ENCODE measurements around the gene PITPNC1.

The PITPNC1 gene

DNA sequence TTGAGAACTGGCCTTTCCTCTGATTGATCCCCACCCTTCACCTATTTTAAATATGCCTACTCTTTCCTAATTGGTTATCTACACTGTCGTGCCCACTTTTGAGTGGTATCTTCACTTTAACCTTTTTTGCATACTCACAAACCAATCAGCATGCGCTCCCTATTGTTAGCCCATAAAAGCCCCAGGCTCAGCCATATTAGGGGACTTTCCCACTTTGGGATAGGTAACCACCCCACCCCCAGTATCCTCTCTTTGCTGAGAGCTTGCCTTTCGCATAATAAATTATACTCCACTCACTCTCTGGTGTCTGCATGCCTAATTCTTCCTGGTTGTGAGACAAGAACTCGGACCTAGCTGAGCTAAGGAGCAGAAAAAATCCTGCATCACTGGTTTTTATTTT lies 281.2 kb downstream of the PITPNC1 start:
- TF ChIP-seq, protein P1, sequence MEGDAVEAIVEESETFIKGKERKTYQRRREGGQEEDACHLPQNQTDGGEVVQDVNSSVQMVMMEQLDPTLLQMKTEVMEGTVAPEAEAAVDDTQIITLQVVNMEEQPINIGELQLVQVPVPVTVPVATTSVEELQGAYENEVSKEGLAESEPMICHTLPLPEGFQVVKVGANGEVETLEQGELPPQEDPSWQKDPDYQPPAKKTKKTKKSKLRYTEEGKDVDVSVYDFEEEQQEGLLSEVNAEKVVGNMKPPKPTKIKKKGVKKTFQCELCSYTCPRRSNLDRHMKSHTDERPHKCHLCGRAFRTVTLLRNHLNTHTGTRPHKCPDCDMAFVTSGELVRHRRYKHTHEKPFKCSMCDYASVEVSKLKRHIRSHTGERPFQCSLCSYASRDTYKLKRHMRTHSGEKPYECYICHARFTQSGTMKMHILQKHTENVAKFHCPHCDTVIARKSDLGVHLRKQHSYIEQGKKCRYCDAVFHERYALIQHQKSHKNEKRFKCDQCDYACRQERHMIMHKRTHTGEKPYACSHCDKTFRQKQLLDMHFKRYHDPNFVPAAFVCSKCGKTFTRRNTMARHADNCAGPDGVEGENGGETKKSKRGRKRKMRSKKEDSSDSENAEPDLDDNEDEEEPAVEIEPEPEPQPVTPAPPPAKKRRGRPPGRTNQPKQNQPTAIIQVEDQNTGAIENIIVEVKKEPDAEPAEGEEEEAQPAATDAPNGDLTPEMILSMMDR (IDR thresholded peaks at IDR 0.05; ENCODE audit: insufficient read depth, low read length, poor library complexity, severe bottlenecking), result no peak
- DNase-seq (ENCODE audit: extremely low read depth, insufficient read length), result no peak
- Histone ChIP-seq H3K27me3 (replicated peaks; ENCODE audit: control insufficient read depth, insufficient read depth, low read length) (no peaks in the 10 kb centered on the region), H3K4me3 (replicated peaks; ENCODE audit: low read depth, low read length) (no peak overlapping the region), H3K36me3 (ENCODE audit: control insufficient read depth, insufficient read depth, low read length) (no peaks in the 10 kb centered on the region; the same call in 1 of the 2 replicates)

DNA sequence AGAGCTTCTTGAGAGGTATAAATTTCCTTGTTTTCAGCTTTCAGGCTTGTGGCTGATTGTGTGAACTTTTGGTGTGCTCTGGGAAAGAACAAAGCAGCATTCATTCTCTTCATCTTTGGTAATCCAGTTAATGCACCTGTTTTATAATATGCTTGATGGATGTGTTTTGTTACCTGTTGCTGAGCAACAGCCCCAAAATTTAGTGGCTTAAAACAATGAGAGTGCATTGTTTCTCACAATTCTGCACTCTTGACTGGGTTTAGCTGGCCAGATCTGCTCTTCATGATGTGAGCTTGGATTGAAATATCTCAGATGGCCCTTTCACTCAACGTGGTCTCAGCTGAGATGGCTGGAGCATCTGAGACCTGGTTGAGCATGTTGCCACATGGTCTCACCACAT lies 281.9 kb downstream of the PITPNC1 start:
- TF ChIP-seq, protein P1 (IDR thresholded peaks at IDR 0.05; ENCODE audit: insufficient read depth, low read length, poor library complexity, severe bottlenecking), result no peak
- H3K4me3 ChIP-seq (replicated peaks; ENCODE audit: low read depth, low read length), result no peak overlapping the region
- no peak for DNase-seq (ENCODE audit: extremely low read depth, insufficient read length)
- H3K36me3 ChIP-seq (ENCODE audit: control insufficient read depth, insufficient read depth, low read length), result no peaks in the 10 kb centered on the region; the same call in 1 of the 2 replicates
- no peaks in the 10 kb centered on the region for H3K27me3 ChIP-seq (replicated peaks; ENCODE audit: control insufficient read depth, insufficient read depth, low read length)

DNA sequence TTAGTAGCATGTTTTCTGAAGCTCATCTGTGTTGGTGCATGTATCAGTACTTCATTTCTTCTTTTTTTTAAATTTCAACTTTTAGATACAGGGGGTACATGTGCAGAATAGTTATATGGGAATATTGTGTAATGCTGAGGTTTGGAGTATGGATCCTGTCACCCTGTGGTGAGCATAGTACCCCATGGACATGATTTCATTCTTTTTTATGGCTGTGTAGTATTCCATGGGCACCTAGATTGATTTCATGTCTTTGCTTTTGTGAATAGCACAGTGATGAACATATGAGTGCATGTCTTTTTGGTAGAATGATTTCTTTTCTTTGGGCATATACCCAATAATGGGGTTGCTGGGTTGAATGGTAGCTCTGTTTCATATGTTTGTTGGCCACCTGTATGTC lies 285.6 kb downstream of the PITPNC1 start:
- H3K27me3 ChIP-seq (replicated peaks; ENCODE audit: control insufficient read depth, insufficient read depth, low read length), result no peaks in the 10 kb centered on the region
- no peak overlapping the region for H3K4me3 ChIP-seq (replicated peaks; ENCODE audit: low read depth, low read length)
- H3K36me3 ChIP-seq (ENCODE audit: control insufficient read depth, insufficient read depth, low read length), result no peaks in the 10 kb centered on the region; the same call in 1 of the 2 replicates
- DNase-seq (ENCODE audit: extremely low read depth, insufficient read length), result no peak
- TF ChIP-seq, protein P1 (IDR thresholded peaks at IDR 0.05; ENCODE audit: insufficient read depth, low read length, poor library complexity, severe bottlenecking), result no peak

DNA sequence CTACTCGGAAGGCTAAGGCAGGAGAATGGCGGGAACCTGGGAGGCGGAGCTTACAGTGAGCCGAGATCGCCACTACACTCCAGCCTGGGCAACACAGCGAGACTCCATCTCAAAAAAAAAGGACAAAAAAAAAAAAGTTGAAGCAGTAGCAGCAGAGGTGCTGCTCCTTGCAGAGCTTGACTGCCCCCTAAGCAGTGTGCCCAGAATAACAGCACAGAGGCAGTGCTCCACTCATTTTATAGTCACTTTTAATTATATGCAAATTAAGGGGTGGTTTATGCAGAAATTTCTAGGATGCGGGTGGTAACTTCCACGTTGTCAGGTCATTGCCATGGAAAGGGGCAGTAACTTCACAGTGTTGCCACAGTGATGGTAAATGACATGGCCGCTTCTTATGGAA lies 286.4 kb downstream of the PITPNC1 start:
- DNase-seq (ENCODE audit: extremely low read depth, insufficient read length), result no peak
- no peaks in the 10 kb centered on the region for H3K36me3 ChIP-seq (ENCODE audit: control insufficient read depth, insufficient read depth, low read length)
- no peak overlapping the region for H3K4me3 ChIP-seq (replicated peaks; ENCODE audit: low read depth, low read length)
- TF ChIP-seq, protein P1 (IDR thresholded peaks at IDR 0.05; ENCODE audit: insufficient read depth, low read length, poor library complexity, severe bottlenecking), result no peak
- no peaks in the 10 kb centered on the region for H3K27me3 ChIP-seq (replicated peaks; ENCODE audit: control insufficient read depth, insufficient read depth, low read length)

DNA sequence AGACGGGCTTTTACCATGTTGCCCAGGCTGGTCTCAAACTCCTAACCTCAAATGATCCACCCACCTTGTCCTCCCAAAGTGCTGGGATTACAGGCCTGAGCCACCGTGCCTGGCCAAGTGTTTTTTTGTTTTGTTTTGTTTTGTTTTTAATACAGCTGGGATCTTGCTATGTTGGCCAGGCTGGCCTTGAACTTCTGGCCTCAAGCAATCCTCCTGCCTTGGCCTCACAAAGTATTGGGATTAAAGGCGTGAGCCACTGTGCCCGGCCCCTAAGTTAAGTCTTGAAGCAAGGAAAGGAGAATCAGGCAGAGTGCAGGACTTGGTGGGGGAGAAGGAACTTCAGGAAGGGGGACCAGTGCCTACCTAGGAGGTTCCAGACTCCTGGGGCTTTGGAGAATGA lies 288.9 kb downstream of the PITPNC1 start:
- DNase-seq (ENCODE audit: extremely low read depth, insufficient read length), result no peak
- Histone ChIP-seq H3K27me3 (replicated peaks; ENCODE audit: control insufficient read depth, insufficient read depth, low read length) (no peaks in the 10 kb centered on the region), H3K36me3 (ENCODE audit: control insufficient read depth, insufficient read depth, low read length) (no peaks in the 10 kb centered on the region), H3K4me3 (replicated peaks; ENCODE audit: low read depth, low read length) (no peak overlapping the region)
- TF ChIP-seq, protein P1 (IDR thresholded peaks at IDR 0.05; ENCODE audit: insufficient read depth, low read length, poor library complexity, severe bottlenecking), result no peak

DNA sequence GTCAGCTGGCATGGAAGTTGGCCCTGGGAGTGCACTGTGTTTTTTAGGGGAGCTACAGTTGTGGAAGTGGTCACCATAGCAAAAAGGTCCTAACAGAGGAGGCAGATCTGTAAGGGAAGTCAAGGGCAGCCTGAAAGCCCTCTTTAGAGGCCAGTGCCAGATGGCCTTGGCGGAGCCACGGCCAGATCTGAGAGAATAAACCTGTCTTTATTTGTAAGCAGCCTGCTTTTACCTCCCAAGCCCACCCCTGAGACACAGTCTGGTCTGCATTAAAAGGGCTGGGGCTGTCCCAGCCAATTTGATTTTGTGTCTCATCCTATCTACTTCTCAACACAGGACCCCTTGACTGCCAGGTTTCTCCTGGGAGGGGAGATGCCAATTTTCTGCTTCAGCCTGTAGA lies 289.6 kb downstream of the PITPNC1 start:
- no peak overlapping the region for H3K4me3 ChIP-seq (replicated peaks; ENCODE audit: low read depth, low read length)
- no peaks in the 10 kb centered on the region for H3K36me3 ChIP-seq (ENCODE audit: control insufficient read depth, insufficient read depth, low read length)
- no peak for DNase-seq (ENCODE audit: extremely low read depth, insufficient read length)
- no peaks in the 10 kb centered on the region for H3K27me3 ChIP-seq (replicated peaks; ENCODE audit: control insufficient read depth, insufficient read depth, low read length)
- TF ChIP-seq, protein P1 (IDR thresholded peaks at IDR 0.05; ENCODE audit: insufficient read depth, low read length, poor library complexity, severe bottlenecking), result no peak
